Endothelial cell of umbilical vein (primary cell): Measurements from ENCODE around the gene ANO6. TPM values are rescaled to one million over a fixed set of nuclear protein-coding genes. Genes with fewer than 3 reads are reported as not detected.

Source experiments
- BruUV-seq: library from RNA; stranded (reverse); fragments of 400-500 nt; replicated peaks from 2 replicates; lab custom pipeline; 2021; lab: Mats Ljungman, UMichigan
- CTCF ChIA-PET: fragments of 300-600, 350-600 bp; sonication (Branson Sonifier 250); formaldehyde crosslinking; loops from one replicate; lab custom pipeline; 2021; ENCODE audit warnings: antibody characterized with exemption, inconsistent platforms; lab: Charles Lee
- POLR2A ChIA-PET: fragments of 300-600, 350-600 bp; sonication (Branson Sonifier 250); formaldehyde crosslinking; loops from one replicate; lab custom pipeline; 2021; ENCODE audit warnings: antibody characterized with exemption, inconsistent platforms; lab: Charles Lee
- DNase-seq: peaks from one replicate; pipeline ENCODE4 v3.0.0-alpha.2; 2011; ENCODE audit warnings: low read depth, low spot score
- FAIRE-seq: peaks from 2 replicates; lab custom pipeline; 2011; peaks lifted over from hg19 to GRCh38; lab: Jason Lieb, UNC
- H2AFZ ChIP-seq: 2 replicates; pipeline ENCODE4 v1.6.0; 2012; ENCODE audit warnings: low read depth, low read length, control low read depth, inconsistent platforms
- H3K27ac ChIP-seq: 2 replicates; pipeline ENCODE4 v1.5.1; 2011; ENCODE audit warnings: low read depth, mild to moderate bottlenecking, control low read depth, low read length, moderate library complexity; ENCODE audit not compliant: insufficient read depth
- H3K27me3 ChIP-seq, 2 experiments: 2 replicates each; pipeline versions ENCODE4 v1.6.0 to v1.6.1; 2011; ENCODE audit warnings: low read length in 2 of 2, mixed read lengths in 1 of 2; ENCODE audit not compliant: control insufficient read depth in 2 of 2, insufficient read depth in 2 of 2
- H3K36me3 ChIP-seq, 2 experiments: 2 replicates in 1 of 2; 3 replicates in 1 of 2; pipeline ENCODE4 v1.5.1; 2011; ENCODE audit warnings: low read length in 2 of 2, mild to moderate bottlenecking in 1 of 2, moderate library complexity in 1 of 2; ENCODE audit not compliant: control insufficient read depth in 2 of 2, insufficient read depth in 2 of 2; ENCODE audit errors: extremely low read depth in 1 of 2
- H3K4me1 ChIP-seq: 3 replicates; pipeline ENCODE4 v1.5.1; 2011; ENCODE audit warnings: mild to moderate bottlenecking, low read length; ENCODE audit not compliant: control insufficient read depth, insufficient read depth; ENCODE audit errors: extremely low read depth
- H3K4me2 ChIP-seq: 2 replicates; pipeline ENCODE4 v1.6.1; 2011; ENCODE audit warnings: low read length, control low read depth, mixed read lengths; ENCODE audit not compliant: insufficient read depth
- H3K4me3 ChIP-seq, 3 experiments: fragments of 200-600 bp in 1 of 3; sonication (generic), shearing (Covaris generic) in 1 of 3; replicated peaks in 1 of 3; 2 replicates each; pipeline ENCODE4 v1.5.1; 2011 to 2016; ENCODE audit warnings: control low read depth in 3 of 3, low read length in 3 of 3, mild to moderate bottlenecking in 2 of 3, inconsistent platforms in 1 of 3, low read depth in 1 of 3, moderate library complexity in 1 of 3; ENCODE audit not compliant: insufficient read depth in 1 of 3
- H3K79me2 ChIP-seq: 2 replicates; pipeline ENCODE4 v1.6.0; 2012; ENCODE audit warnings: low read length, inconsistent platforms; ENCODE audit not compliant: control insufficient read depth, insufficient read depth
- H3K9ac ChIP-seq: replicated peaks from 2 replicates; pipeline ENCODE3; 2011; ENCODE audit warnings: low read length, control low read depth; ENCODE audit not compliant: insufficient read depth; ENCODE audit errors: extremely low read depth
- H3K9me1 ChIP-seq: replicated peaks from 3 replicates; pipeline ENCODE4 v1.6.0; 2011; ENCODE audit warnings: mild to moderate bottlenecking, low read length; ENCODE audit not compliant: control insufficient read depth, insufficient read depth; ENCODE audit errors: extremely low read depth
- H3K9me3 ChIP-seq: replicated peaks from 2 replicates; pipeline ENCODE4 v1.5.1; 2012; ENCODE audit warnings: low read length, inconsistent platforms; ENCODE audit not compliant: control insufficient read depth, insufficient read depth
- H4K20me1 ChIP-seq: replicated peaks from 2 replicates; pipeline ENCODE3; 2011; ENCODE audit warnings: mild to moderate bottlenecking, low read length; ENCODE audit not compliant: control insufficient read depth, insufficient read depth; ENCODE audit errors: extremely low read depth
- EZH2 ChIP-seq: IDR thresholded peaks from 2 replicates; pipeline ENCODE4 v1.6.1; 2012; ENCODE audit warnings: borderline replicate concordance, low read depth, mild to moderate bottlenecking, moderate library complexity, low read length, inconsistent platforms; ENCODE audit not compliant: severe bottlenecking
- FOS ChIP-seq: IDR thresholded peaks from 2 replicates; pipeline ENCODE4 v1.6.1; 2011; ENCODE audit warnings: mild to moderate bottlenecking, low read length, moderate library complexity, borderline replicate concordance; ENCODE audit not compliant: insufficient read depth
- GATA2 ChIP-seq: IDR thresholded peaks from 2 replicates; pipeline ENCODE4 v1.7.0; 2011; ENCODE audit warnings: low read depth, mild to moderate bottlenecking, moderate library complexity, mixed read lengths, low read length; ENCODE audit not compliant: insufficient read length, insufficient read depth
- JUN ChIP-seq: IDR thresholded peaks from 2 replicates; pipeline ENCODE4 v1.6.1; 2011; ENCODE audit warnings: borderline replicate concordance, low read depth; ENCODE audit not compliant: insufficient read length, insufficient read depth
- MYC ChIP-seq: IDR thresholded peaks from one replicate; pipeline ENCODE4 v1.6.1; 2011; ENCODE audit warnings: mild to moderate bottlenecking, low read depth, low read length
- POLR2A ChIP-seq: IDR thresholded peaks from 2 replicates; pipeline ENCODE4 v1.6.1; 2012; ENCODE audit warnings: low read depth, mild to moderate bottlenecking, control low read depth, low read length
- POLR2AphosphoS5 ChIP-seq: IDR thresholded peaks from 2 replicates; pipeline ENCODE4 v1.6.1; 2012; ENCODE audit warnings: low read depth, mild to moderate bottlenecking, control low read depth, low read length, moderate library complexity; ENCODE audit not compliant: insufficient read depth
- dilution Hi-C: fragments of 300-500 bp; cut with MboI; formaldehyde crosslinking; loops from one replicate; pipeline ENCODE4 v1.15.0; 2019; ENCODE audit warnings: low sequenced_read_pairs; ENCODE audit not compliant: extremely low pct_ligation_motif_present
- intact Hi-C: fragments of 100-400 bp; cut with micrococcal nuclease; formaldehyde crosslinking; loops from one replicate; pipeline ENCODE4 v1.10.0; 2022
- polyA plus RNA-seq, 4 experiments: library from polyadenylated mRNA; depleted of rRNA in 3 of 4; stranded (reverse) in 3 of 4; unstranded in 1 of 4; fragments of >200 nt; gene quantifications; 2 replicates each; pipeline versions ENCODE4 v1.2.1 to v1.2.3, GENCODE V29; 2011 to 2012; ENCODE audit warnings: missing spikeins in 1 of 4
- total RNA-seq: library from RNA; stranded (reverse); gene quantifications from 2 replicates; pipeline ENCODE4 v1.2.3, GENCODE V29; 2021
- TF ChIP-seq, protein P1 (sequence below), 2 donors: IDR thresholded peaks; 1 replicate in 1 of 2; 2 replicates in 1 of 2; pipeline ENCODE4 v1.5.1; 2011; ENCODE audit warnings: low read length in 2 of 2, mild to moderate bottlenecking in 2 of 2, moderate library complexity in 2 of 2, control low read depth in 1 of 2, inconsistent platforms in 1 of 2, low read depth in 1 of 2; ENCODE audit not compliant: insufficient read depth in 1 of 2; ENCODE audit errors: extremely low read depth in 1 of 2
- TF ChIP-seq, protein P2 (sequence below): IDR thresholded peaks from 2 replicates; pipeline ENCODE4 v1.6.1; 2011; ENCODE audit not compliant: insufficient read depth, insufficient read length

The ANO6 gene
- total and polyA plus RNA-seq, 2 donors (not counting 3 experiments of a cell fraction or from before 2014, with no cell fraction given): 21.3 to 67.6 TPM

DNA sequence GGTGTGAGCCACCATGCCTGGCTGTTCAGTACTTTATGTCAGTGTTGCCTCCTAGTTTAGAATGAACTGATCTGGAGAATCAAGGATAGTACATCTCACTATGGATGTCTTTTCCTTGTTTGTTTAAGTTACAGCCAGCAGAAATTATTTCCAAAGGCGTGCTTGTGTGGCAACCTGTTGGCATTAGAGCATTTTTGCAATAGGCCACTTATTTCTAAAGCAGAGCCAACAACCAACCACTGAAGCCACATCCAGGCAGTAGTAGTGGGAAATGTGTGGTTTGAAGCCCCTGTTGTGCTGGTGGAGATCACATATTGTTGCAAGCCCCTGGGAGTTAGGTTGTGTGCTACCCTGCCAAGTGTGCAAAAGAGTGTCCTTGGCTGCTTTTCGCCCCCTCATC lies 3.7 kb downstream of the ANO6 start:
- Histone ChIP-seq H3K9me3 (no peaks in the 10 kb centered on the region), H3K27me3 (no peaks in the 10 kb centered on the region), H3K9me1 (no peaks in the 10 kb centered on the region), H3K4me1 (peaks cover 12% of the 10 kb centered on the region), H3K27ac (no peak overlapping the region), H3K4me3 (no peak overlapping the region), H2AFZ (no peak overlapping the region), H3K79me2 (peaks cover 84% of the 10 kb centered on the region), H3K4me2 (no peak overlapping the region), H3K36me3 (no peaks in the 10 kb centered on the region), H4K20me1 (peaks cover 3% of the 10 kb centered on the region), H3K9ac (no peak overlapping the region)
- TF ChIP-seq, protein P1, sequence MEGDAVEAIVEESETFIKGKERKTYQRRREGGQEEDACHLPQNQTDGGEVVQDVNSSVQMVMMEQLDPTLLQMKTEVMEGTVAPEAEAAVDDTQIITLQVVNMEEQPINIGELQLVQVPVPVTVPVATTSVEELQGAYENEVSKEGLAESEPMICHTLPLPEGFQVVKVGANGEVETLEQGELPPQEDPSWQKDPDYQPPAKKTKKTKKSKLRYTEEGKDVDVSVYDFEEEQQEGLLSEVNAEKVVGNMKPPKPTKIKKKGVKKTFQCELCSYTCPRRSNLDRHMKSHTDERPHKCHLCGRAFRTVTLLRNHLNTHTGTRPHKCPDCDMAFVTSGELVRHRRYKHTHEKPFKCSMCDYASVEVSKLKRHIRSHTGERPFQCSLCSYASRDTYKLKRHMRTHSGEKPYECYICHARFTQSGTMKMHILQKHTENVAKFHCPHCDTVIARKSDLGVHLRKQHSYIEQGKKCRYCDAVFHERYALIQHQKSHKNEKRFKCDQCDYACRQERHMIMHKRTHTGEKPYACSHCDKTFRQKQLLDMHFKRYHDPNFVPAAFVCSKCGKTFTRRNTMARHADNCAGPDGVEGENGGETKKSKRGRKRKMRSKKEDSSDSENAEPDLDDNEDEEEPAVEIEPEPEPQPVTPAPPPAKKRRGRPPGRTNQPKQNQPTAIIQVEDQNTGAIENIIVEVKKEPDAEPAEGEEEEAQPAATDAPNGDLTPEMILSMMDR (IDR thresholded peaks at IDR 0.05; ENCODE audit: extremely low read depth in 1 of 2, insufficient read depth in 1 of 2, low read depth in 1 of 2, low read length in 2 of 2): no peak
- TF ChIP-seq GATA2 (no peak), POLR2A (no peak), EZH2 (no peak), POLR2AphosphoS5 (no peak), FOS (no peak), JUN (no peak), MYC (no peak)
- TF ChIP-seq, protein P2, sequence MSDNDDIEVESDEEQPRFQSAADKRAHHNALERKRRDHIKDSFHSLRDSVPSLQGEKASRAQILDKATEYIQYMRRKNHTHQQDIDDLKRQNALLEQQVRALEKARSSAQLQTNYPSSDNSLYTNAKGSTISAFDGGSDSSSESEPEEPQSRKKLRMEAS: no peak
- DNase-seq: no peak
- ChIA-PET CTCF (interaction anchor here (0.5 to 1.0 kb wide), 3 partner anchors 9 to 30 kb away, joined by 3 read pairs; no protein-coding TSS in a partner anchor), POLR2A (no interaction called here)
- no TSS peak for BruUV-seq
- FAIRE-seq: no peak
- dilution Hi-C loops (no loop called here), intact Hi-C loops (no loop called here)
